AG09309 (cell line): Measurements from ENCODE around the gene FAM131C.
"Not testable (repeated sequence)": the region's sequence is repeated elsewhere in the genome, so short reads cannot be mapped to it uniquely, and the experiment has no call there.

Source experiments
- DNase-seq: peaks from one replicate; pipeline ENCODE4 v3.0.0-alpha.2; 2010; ENCODE audit warnings: low read depth
- H3K4me3 ChIP-seq: 2 replicates; pipeline ENCODE4 v1.5.1; 2011; ENCODE audit warnings: mild to moderate bottlenecking, low read depth, low read length, moderate library complexity; ENCODE audit not compliant: control insufficient read depth
- CTCF ChIP-seq: IDR thresholded peaks from 2 replicates; pipeline ENCODE4 v1.5.1; 2011; ENCODE audit warnings: mild to moderate bottlenecking, low read depth, low read length, inconsistent platforms; ENCODE audit not compliant: insufficient read depth, control insufficient read depth; ENCODE audit errors: missing control alignments

Gene FAM131C

GRCh38 chr1:16029288-16029687 is 44.2 kb downstream of the FAM131C start:
- no peak overlapping the region for H3K4me3 ChIP-seq
- TF ChIP-seq CTCF, result no peak
- DNase-seq, result no peak

- not testable (repeated sequence) for DNase-seq, H3K4me3 ChIP-seq
Measured at GRCh38 chr1:16029003-16029268, 44.5 kb downstream of the FAM131C start.

GRCh38 chr1:16028237-16029002 is 45.0 kb downstream of the FAM131C start:
- DNase-seq, result no peak
- TF ChIP-seq CTCF, result no peak
- H3K4me3 ChIP-seq, result no peak overlapping the region

- no peak for DNase-seq
Measured at GRCh38 chr1:16026723-16027484, 46.5 kb downstream of the FAM131C start.

GRCh38 chr1:16026302-16026701 is 47.1 kb downstream of the FAM131C start:
- not testable (repeated sequence) for H3K4me3 ChIP-seq

More at GRCh38 chr1:16026723-16027484, 46.5 kb downstream of the FAM131C start:
- no peak for TF ChIP-seq CTCF
- H3K4me3 ChIP-seq, result no peak overlapping the region

GRCh38 chr1:16023050-16023653 is 50.3 kb downstream of the FAM131C start:
- no peak overlapping the region for H3K4me3 ChIP-seq
- TF ChIP-seq CTCF, result no peak
- DNase-seq, result no peak

More at GRCh38 chr1:16026302-16026701, 47.1 kb downstream of the FAM131C start:
- DNase-seq, result not testable (repeated sequence)

- no peak for DNase-seq
- TF ChIP-seq CTCF, result no peak
- H3K4me3 ChIP-seq, result no peak overlapping the region
Measured at GRCh38 chr1:16022393-16022792, 51.1 kb downstream of the FAM131C start.

- H3K4me3 ChIP-seq, result no peak within 1 kb of the TSS
- no peak for TF ChIP-seq CTCF
- no peak for DNase-seq
Measured at GRCh38 chr1:16021681-16022080, 51.8 kb downstream of the FAM131C start, which contains the start of gene CLCNKA. TSS of gene CLCNKA (plus strand) at chr1:16022036. CDS start at chr1:16022620, 584 bp downstream.

- H3K4me3 ChIP-seq, DNase-seq: not testable (repeated sequence)
Measured at GRCh38 chr1:16020878-16021277, 52.6 kb downstream of the FAM131C start.
